Endothelial cell of umbilical vein (primary cell): ENCODE data around the gene FAM229A. TPM values are rescaled to one million over a fixed set of nuclear protein-coding genes. Genes with fewer than 3 reads are reported as not detected.

Experiments
- BruUV-seq: library from RNA; stranded (reverse); fragments of 400-500 nt; replicated peaks from 2 replicates; lab custom pipeline; 2021; lab: Mats Ljungman, UMichigan
- CTCF ChIA-PET: fragments of 300-600, 350-600 bp; sonication (Branson Sonifier 250); formaldehyde crosslinking; loops from one replicate; lab custom pipeline; 2021; ENCODE audit warnings: antibody characterized with exemption, inconsistent platforms; lab: Charles Lee
- POLR2A ChIA-PET: fragments of 300-600, 350-600 bp; sonication (Branson Sonifier 250); formaldehyde crosslinking; loops from one replicate; lab custom pipeline; 2021; ENCODE audit warnings: antibody characterized with exemption, inconsistent platforms; lab: Charles Lee
- DNase-seq: peaks from one replicate; pipeline ENCODE4 v3.0.0-alpha.2; 2011; ENCODE audit warnings: low read depth, low spot score
- FAIRE-seq: peaks from 2 replicates; lab custom pipeline; 2011; peaks lifted over from hg19 to GRCh38; lab: Jason Lieb, UNC
- H2AFZ ChIP-seq: 2 replicates; pipeline ENCODE4 v1.6.0; 2012; ENCODE audit warnings: low read depth, low read length, control low read depth, inconsistent platforms
- H3K27ac ChIP-seq: 2 replicates; pipeline ENCODE4 v1.5.1; 2011; ENCODE audit warnings: low read depth, mild to moderate bottlenecking, control low read depth, low read length, moderate library complexity; ENCODE audit not compliant: insufficient read depth
- H3K27me3 ChIP-seq, 2 experiments: 2 replicates each; pipeline versions ENCODE4 v1.6.0 to v1.6.1; 2011; ENCODE audit warnings: low read length in 2 of 2, mixed read lengths in 1 of 2; ENCODE audit not compliant: control insufficient read depth in 2 of 2, insufficient read depth in 2 of 2
- H3K36me3 ChIP-seq, 2 experiments: 2 replicates in 1 of 2; 3 replicates in 1 of 2; pipeline ENCODE4 v1.5.1; 2011; ENCODE audit warnings: low read length in 2 of 2, mild to moderate bottlenecking in 1 of 2, moderate library complexity in 1 of 2; ENCODE audit not compliant: control insufficient read depth in 2 of 2, insufficient read depth in 2 of 2; ENCODE audit errors: extremely low read depth in 1 of 2
- H3K4me1 ChIP-seq: 3 replicates; pipeline ENCODE4 v1.5.1; 2011; ENCODE audit warnings: mild to moderate bottlenecking, low read length; ENCODE audit not compliant: control insufficient read depth, insufficient read depth; ENCODE audit errors: extremely low read depth
- H3K4me2 ChIP-seq: 2 replicates; pipeline ENCODE4 v1.6.1; 2011; ENCODE audit warnings: low read length, control low read depth, mixed read lengths; ENCODE audit not compliant: insufficient read depth
- H3K4me3 ChIP-seq, 3 experiments: fragments of 200-600 bp in 1 of 3; sonication (generic), shearing (Covaris generic) in 1 of 3; replicated peaks in 1 of 3; 2 replicates each; pipeline ENCODE4 v1.5.1; 2011 to 2016; ENCODE audit warnings: control low read depth in 3 of 3, low read length in 3 of 3, mild to moderate bottlenecking in 2 of 3, inconsistent platforms in 1 of 3, low read depth in 1 of 3, moderate library complexity in 1 of 3; ENCODE audit not compliant: insufficient read depth in 1 of 3
- H3K79me2 ChIP-seq: 2 replicates; pipeline ENCODE4 v1.6.0; 2012; ENCODE audit warnings: low read length, inconsistent platforms; ENCODE audit not compliant: control insufficient read depth, insufficient read depth
- H3K9ac ChIP-seq: replicated peaks from 2 replicates; pipeline ENCODE3; 2011; ENCODE audit warnings: low read length, control low read depth; ENCODE audit not compliant: insufficient read depth; ENCODE audit errors: extremely low read depth
- H3K9me1 ChIP-seq: replicated peaks from 3 replicates; pipeline ENCODE4 v1.6.0; 2011; ENCODE audit warnings: mild to moderate bottlenecking, low read length; ENCODE audit not compliant: control insufficient read depth, insufficient read depth; ENCODE audit errors: extremely low read depth
- H3K9me3 ChIP-seq: replicated peaks from 2 replicates; pipeline ENCODE4 v1.5.1; 2012; ENCODE audit warnings: low read length, inconsistent platforms; ENCODE audit not compliant: control insufficient read depth, insufficient read depth
- H4K20me1 ChIP-seq: replicated peaks from 2 replicates; pipeline ENCODE3; 2011; ENCODE audit warnings: mild to moderate bottlenecking, low read length; ENCODE audit not compliant: control insufficient read depth, insufficient read depth; ENCODE audit errors: extremely low read depth
- CTCF ChIP-seq, 2 donors: IDR thresholded peaks; 1 replicate in 1 of 2; 2 replicates in 1 of 2; pipeline ENCODE4 v1.5.1; 2011; ENCODE audit warnings: low read length in 2 of 2, mild to moderate bottlenecking in 2 of 2, moderate library complexity in 2 of 2, control low read depth in 1 of 2, inconsistent platforms in 1 of 2, low read depth in 1 of 2; ENCODE audit not compliant: insufficient read depth in 1 of 2; ENCODE audit errors: extremely low read depth in 1 of 2
- EZH2 ChIP-seq: IDR thresholded peaks from 2 replicates; pipeline ENCODE4 v1.6.1; 2012; ENCODE audit warnings: borderline replicate concordance, low read depth, mild to moderate bottlenecking, moderate library complexity, low read length, inconsistent platforms; ENCODE audit not compliant: severe bottlenecking
- FOS ChIP-seq: IDR thresholded peaks from 2 replicates; pipeline ENCODE4 v1.6.1; 2011; ENCODE audit warnings: mild to moderate bottlenecking, low read length, moderate library complexity, borderline replicate concordance; ENCODE audit not compliant: insufficient read depth
- GATA2 ChIP-seq: IDR thresholded peaks from 2 replicates; pipeline ENCODE4 v1.7.0; 2011; ENCODE audit warnings: low read depth, mild to moderate bottlenecking, moderate library complexity, mixed read lengths, low read length; ENCODE audit not compliant: insufficient read length, insufficient read depth
- JUN ChIP-seq: IDR thresholded peaks from 2 replicates; pipeline ENCODE4 v1.6.1; 2011; ENCODE audit warnings: borderline replicate concordance, low read depth; ENCODE audit not compliant: insufficient read length, insufficient read depth
- MYC ChIP-seq: IDR thresholded peaks from one replicate; pipeline ENCODE4 v1.6.1; 2011; ENCODE audit warnings: mild to moderate bottlenecking, low read depth, low read length
- POLR2A ChIP-seq: IDR thresholded peaks from 2 replicates; pipeline ENCODE4 v1.6.1; 2012; ENCODE audit warnings: low read depth, mild to moderate bottlenecking, control low read depth, low read length
- POLR2AphosphoS5 ChIP-seq: IDR thresholded peaks from 2 replicates; pipeline ENCODE4 v1.6.1; 2012; ENCODE audit warnings: low read depth, mild to moderate bottlenecking, control low read depth, low read length, moderate library complexity; ENCODE audit not compliant: insufficient read depth
- dilution Hi-C: fragments of 300-500 bp; cut with MboI; formaldehyde crosslinking; loops from one replicate; pipeline ENCODE4 v1.15.0; 2019; ENCODE audit warnings: low sequenced_read_pairs; ENCODE audit not compliant: extremely low pct_ligation_motif_present
- intact Hi-C: fragments of 100-400 bp; cut with micrococcal nuclease; formaldehyde crosslinking; loops from one replicate; pipeline ENCODE4 v1.10.0; 2022
- polyA plus RNA-seq, 4 experiments: library from polyadenylated mRNA; depleted of rRNA in 3 of 4; stranded (reverse) in 3 of 4; unstranded in 1 of 4; fragments of >200 nt; gene quantifications; 2 replicates each; pipeline versions ENCODE4 v1.2.1 to v1.2.3, GENCODE V29; 2011 to 2012; ENCODE audit warnings: missing spikeins in 1 of 4
- total RNA-seq: library from RNA; stranded (reverse); gene quantifications from 2 replicates; pipeline ENCODE4 v1.2.3, GENCODE V29; 2021
- TF ChIP-seq, protein P1 (sequence below): IDR thresholded peaks from 2 replicates; pipeline ENCODE4 v1.6.1; 2011; ENCODE audit not compliant: insufficient read depth, insufficient read length

The FAM229A gene
- total and polyA plus RNA-seq, 2 donors (not counting 3 experiments of a cell fraction or from before 2014, with no cell fraction given), result 8.9 to 11.6 TPM

- no peaks in the 10 kb centered on the region for H3K9me3 ChIP-seq
- dilution Hi-C loops, result no loop called here
- H3K79me2 ChIP-seq, result no peaks in the 10 kb centered on the region
- no TSS peak for BruUV-seq
- H3K9me1 ChIP-seq, result no peaks in the 10 kb centered on the region
- H4K20me1 ChIP-seq, result no peaks in the 10 kb centered on the region
- intact Hi-C loops, result loop anchor here (5.0 kb wide), 1 partner anchor 144 kb away; no protein-coding TSS in a partner anchor
- H3K4me2 ChIP-seq, result no peak overlapping the region
- H3K36me3 ChIP-seq, result peaks cover 0 to 16% of the 10 kb centered on the region in 2 experiments
- no peaks in the 10 kb centered on the region for H3K27me3 ChIP-seq
- TF ChIP-seq POLR2A (no peak), CTCF (IDR thresholded peaks at IDR 0.05; ENCODE audit: extremely low read depth in 1 of 2, insufficient read depth in 1 of 2, low read depth in 1 of 2, low read length in 2 of 2) (no peak), MYC (no peak), JUN (no peak)
- TF ChIP-seq, protein P1, sequence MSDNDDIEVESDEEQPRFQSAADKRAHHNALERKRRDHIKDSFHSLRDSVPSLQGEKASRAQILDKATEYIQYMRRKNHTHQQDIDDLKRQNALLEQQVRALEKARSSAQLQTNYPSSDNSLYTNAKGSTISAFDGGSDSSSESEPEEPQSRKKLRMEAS, result no peak
- DNase-seq, result no peak
- no peak for FAIRE-seq
- H3K9ac ChIP-seq, result no peak overlapping the region
- CTCF ChIA-PET, result interaction anchor here (1.2 kb wide), 1 partner anchor 25 kb away, joined by 3 read pairs; the partner anchor contains the start of gene MARCKSL1
- H3K27ac ChIP-seq, result no peak overlapping the region
- H2AFZ ChIP-seq, result no peak overlapping the region
- H3K4me3 ChIP-seq, result no peak overlapping the region
- POLR2A ChIA-PET, result no interaction called here
- H3K4me1 ChIP-seq, result peaks cover 7% of the 10 kb centered on the region
Measured at GRCh38 chr1:32361308-32361673, 994 bp downstream of the FAM229A start.

DNA sequence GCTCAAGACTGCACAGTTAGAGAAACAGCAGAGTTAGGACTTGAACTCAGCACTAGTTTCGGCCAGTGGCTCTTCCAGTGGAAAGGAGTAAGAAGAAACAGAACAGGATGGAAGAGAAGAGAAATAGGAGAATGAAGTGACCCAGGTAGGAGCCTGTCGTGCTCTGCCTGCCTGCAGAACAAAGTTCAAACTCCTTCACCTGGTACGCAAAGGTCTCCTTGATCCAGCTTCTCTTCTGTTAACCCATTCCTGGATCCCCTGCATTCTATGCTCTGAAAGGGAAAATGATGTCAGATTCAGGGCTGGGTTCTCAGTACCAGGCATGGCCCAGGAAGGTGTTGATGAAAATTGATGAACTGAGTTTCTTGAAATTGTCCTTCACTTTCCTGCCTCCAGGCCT lies 3.9 kb downstream of the FAM229A start:
- dilution Hi-C loops, result no loop called here
- Histone ChIP-seq H3K4me1 (peaks cover 9% of the 10 kb centered on the region), H3K4me2 (no peak overlapping the region), H3K79me2 (no peaks in the 10 kb centered on the region), H4K20me1 (no peaks in the 10 kb centered on the region), H3K27ac (no peak overlapping the region), H3K9ac (no peak overlapping the region), H3K9me1 (no peaks in the 10 kb centered on the region), H3K9me3 (no peaks in the 10 kb centered on the region), H2AFZ (no peak overlapping the region), H3K27me3 (no peaks in the 10 kb centered on the region), H3K36me3 (peaks cover 0 to 1% of the 10 kb centered on the region in 2 experiments), H3K4me3 (no peak overlapping the region)
- no peak for FAIRE-seq
- intact Hi-C loops, result no loop called here
- POLR2A ChIA-PET, result interaction anchor here (1.4 kb wide), 1 partner anchor 22 kb away, joined by 3 read pairs; the partner anchor contains the start of gene MARCKSL1
- TF ChIP-seq POLR2AphosphoS5, result no peak
- no peak for TF ChIP-seq CTCF (IDR thresholded peaks at IDR 0.05; ENCODE audit: extremely low read depth in 1 of 2, insufficient read depth in 1 of 2, low read depth in 1 of 2, low read length in 2 of 2)
- no peak for TF ChIP-seq MYC
- no peak for TF ChIP-seq EZH2
- no peak for TF ChIP-seq GATA2
- TF ChIP-seq, protein P1, result no peak
- TF ChIP-seq POLR2A, result no peak
- no peak for TF ChIP-seq JUN
- no peak for TF ChIP-seq FOS
- DNase-seq, result no peak
- CTCF ChIA-PET, result no interaction called here
- BruUV-seq, result no TSS peak
